HL-60/S4 treated with phorbol 12-myristate 13-acetate at 8.2 ng/mL for 4 days and 3 days (cell line): ENCODE data around the gene C1orf50.
"Not testable (repeated sequence)": the region's sequence is repeated elsewhere in the genome, so short reads cannot be mapped to it uniquely, and the experiment has no call there.

Source experiments
- in situ Hi-C: fragments of 300-500 bp; cut with MboI; formaldehyde crosslinking; loops from 2 replicates; pipeline ENCODE4 v1.15.0; 2022; ENCODE audit warnings: low sequenced_read_pairs

The C1orf50 gene

DNA sequence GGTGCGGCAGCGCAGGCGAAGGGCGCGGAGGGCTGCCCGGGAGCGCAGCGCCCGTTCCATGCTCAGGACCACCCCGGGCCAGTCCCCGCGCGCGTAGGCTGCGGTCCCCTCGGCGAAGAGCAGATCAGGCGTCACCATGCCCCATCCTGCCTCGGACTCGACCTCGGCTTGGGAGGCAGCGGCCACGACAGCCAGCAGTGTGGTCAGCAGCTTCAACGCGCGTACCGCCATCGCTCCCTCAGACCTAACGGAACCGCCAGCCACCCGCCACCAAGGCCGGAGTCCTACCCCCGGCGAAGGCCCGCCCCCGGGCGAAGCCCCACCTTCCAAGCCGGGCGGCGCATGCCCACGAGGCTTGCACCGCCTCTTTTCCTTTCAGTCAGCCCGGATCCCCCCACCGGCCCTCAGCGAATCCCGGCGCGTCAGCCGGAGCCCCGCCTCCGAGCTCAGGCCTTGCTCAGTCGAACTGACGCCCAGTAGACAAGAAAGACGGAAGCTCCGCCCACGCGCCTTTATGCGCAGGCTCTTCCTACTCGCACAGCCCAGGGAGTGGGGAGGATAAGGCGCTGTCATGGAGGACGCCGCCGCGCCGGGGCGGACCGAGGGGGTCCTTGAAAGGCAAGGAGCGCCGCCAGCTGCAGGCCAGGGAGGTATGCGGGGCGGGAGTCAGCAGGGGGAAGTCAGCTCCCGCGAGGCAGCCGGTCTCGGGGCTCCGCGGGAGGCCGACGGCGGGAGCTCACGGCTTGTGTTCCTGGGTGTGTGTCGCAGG lies at the start of gene C1orf50, which contains the start of gene P3H1:
Gene C1orf50 (plus strand): TSS at position 509 of the 769 bp plus-strand sequence. CDS start 63 bp downstream, at position 572.
Gene P3H1 (minus strand): TSS at position 288 of the 769 bp plus-strand sequence. CDS start 57 bp downstream, at position 231.
- in situ Hi-C loops: no loop called here

DNA sequence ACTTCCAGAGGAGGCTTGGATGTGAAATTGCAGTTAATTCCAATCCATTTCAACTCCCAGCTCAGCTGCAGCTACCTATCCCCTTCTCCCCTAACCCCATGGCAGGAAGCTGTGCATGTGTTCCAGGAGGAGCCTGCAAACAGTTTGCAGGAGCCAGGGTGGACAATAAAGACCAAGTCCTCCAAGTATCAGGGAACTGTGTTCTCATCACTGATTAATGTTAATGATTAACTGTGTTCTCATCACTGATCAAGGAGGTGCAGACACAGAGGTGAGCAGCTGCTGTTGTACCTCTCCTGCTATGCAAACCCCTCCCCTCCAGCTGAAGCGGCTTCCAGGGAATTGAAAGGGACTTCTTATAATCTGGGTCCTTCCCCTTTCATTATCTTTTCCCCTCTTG lies 46.2 kb upstream of the C1orf50 start:
- in situ Hi-C loops: no loop called here

DNA sequence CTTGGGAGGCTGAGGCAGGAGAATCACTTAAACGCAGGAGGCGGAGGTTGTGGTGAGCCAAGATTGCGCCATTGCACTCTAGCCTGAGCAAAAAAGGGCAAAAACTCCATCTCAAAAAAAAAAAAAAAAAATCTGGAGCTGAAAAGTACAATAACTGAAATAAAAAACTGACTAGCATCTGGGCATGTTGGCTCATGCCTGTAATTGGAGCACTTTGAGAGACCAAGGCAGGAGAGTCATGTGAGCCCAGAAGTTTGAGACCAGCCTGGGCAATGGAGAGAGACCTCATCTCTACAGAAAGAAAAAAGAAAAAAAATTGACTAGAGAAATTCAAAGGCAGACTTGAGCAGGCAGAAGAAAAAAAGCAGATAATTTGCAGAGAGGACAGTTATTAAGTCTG lies 45.1 kb upstream of the C1orf50 start:
- in situ Hi-C loops: no loop called here

DNA sequence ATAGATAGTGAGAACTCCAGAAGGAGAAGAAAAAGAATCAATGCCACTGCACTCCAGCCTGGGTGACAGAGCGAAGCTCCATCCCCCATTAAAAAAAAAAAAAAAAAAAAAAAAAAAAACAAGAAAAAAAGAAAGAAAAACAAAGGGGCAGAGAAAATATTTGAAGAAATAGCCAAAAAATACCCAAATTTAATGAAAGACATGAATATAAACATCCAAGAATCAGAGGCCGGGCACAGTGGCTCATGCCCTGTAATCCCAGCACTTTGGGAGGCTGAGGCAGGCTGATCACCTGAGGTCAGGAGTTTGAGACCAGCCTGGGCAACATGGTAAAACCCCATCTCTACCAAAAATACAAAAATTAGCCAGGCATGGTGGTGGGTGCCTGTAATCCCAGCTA lies 44.6 kb upstream of the C1orf50 start:
- in situ Hi-C loops: not testable (repeated sequence)

DNA sequence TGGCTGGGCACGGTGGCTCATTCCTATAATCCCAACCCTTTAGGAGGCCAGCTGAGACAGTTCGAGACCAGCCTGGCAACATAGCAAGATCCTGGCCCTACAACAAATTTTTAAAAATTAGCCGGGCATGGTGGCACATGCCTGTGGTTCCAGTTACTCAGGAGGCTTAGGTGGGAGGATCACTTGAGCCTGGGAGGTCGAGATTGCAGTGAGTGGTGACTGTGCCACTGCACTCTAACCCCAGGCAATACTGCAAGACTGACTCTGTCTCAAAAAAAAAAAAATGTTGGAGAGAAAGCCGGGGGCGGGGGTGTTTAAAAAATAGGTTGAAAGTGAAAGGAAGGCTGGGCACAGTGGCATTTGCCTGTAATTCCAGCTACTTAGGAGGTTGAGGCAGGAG lies 43.5 kb upstream of the C1orf50 start:
- in situ Hi-C loops: no loop called here

DNA sequence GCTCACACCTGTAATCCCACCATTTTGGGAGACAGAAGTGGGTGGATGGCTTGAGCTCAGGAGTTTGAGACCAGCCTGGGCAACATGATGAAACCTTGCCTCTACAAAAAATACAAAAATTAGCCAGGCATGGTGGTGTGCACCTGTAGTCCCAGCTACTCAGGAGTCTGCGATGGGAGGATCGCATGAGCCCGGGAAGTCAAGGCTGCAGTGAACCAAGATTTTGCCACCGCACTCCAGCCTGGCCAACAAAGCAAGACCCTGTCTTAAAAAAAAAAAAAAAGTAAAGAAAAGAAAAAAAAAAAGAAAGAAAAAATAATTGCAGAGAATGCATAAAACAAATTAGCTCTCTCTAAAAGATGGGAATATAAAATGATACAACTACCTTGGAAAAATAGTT lies 41.2 kb upstream of the C1orf50 start:
- in situ Hi-C loops: not testable (repeated sequence)

DNA sequence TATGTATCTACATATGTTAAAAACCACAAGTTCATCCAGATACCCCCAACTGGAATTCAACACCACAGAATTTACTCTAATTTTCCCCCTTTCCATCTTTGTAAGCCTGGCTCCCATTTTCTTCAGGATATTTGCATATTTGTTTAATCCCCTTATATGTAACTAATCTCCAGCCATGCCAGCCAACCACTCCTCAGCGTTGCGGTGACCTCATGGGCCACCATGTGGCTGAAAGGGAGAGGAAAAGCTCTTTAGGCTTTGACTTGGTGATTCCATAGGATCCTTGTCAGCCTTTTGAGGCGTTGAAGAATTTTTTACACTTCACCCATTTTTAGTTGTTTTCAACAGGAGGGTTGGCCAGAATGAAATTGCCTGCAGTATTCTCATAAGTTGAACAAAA lies 37.0 kb upstream of the C1orf50 start:
- in situ Hi-C loops: no loop called here

DNA sequence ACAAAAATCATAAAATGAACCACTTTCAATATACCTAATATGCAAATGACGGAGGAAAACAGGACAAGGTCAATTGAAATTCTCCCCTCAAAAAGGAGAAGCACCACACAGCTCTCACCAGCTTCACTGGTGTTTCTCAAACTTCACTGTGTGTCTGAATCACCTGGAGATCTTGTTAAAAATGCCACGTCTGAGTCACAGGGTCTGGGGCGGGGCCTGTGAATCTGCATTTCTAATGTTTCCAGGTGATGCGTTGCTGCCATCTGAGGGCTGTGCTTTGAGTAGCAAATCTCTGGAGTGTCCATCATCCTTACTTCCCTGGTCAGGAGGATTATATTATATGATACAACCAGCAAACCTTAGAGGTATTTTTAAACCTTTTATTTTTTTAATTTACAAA lies 36.1 kb upstream of the C1orf50 start:
- in situ Hi-C loops: no loop called here

DNA sequence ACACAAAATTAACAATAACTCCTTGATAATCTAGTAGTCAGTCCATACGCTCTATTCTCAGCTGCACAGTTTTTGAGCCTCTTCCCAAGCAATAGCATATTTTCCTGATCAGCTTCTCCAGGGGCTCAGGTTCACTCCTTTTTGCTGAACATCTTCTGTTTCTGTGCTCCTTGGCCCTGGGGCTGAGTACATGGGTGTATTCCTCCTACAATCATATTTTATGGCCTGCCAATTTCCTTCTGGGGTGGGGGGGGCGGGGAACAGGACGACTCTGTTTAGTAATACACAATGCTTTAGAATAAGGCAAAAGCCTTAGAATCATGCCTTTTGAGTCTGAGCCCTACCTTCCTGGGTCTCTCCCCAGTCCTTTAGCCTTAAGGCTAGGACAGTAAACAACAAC lies 35.5 kb upstream of the C1orf50 start:
- in situ Hi-C loops: no loop called here

DNA sequence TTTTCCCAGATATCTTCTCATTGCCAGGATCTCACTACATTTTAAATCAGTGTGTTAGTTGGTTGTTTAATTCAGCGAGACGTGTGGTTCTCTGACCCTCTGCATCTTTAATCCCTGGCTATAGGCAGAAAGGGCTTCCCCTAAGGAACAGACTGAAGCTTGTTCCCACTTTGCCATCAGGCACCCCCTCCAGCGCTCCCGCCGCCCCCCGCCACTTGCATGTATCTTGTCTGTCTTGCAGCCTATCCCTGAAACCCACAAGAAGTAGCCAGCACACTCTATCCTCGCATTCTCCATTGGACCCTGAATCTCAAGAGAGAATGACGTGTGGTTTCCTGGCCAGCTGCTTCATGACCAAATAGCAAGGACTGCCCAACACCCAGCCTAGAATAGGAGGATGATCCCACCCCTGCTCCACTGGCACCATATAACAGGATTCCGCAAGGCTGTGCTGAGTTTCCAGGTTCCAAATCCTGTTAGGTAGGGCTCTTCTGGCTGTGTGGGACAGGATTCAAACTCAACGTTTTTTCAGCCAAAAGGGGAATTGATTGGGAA lies 34.8 kb upstream of the C1orf50 start:
- in situ Hi-C loops: no loop called here

DNA sequence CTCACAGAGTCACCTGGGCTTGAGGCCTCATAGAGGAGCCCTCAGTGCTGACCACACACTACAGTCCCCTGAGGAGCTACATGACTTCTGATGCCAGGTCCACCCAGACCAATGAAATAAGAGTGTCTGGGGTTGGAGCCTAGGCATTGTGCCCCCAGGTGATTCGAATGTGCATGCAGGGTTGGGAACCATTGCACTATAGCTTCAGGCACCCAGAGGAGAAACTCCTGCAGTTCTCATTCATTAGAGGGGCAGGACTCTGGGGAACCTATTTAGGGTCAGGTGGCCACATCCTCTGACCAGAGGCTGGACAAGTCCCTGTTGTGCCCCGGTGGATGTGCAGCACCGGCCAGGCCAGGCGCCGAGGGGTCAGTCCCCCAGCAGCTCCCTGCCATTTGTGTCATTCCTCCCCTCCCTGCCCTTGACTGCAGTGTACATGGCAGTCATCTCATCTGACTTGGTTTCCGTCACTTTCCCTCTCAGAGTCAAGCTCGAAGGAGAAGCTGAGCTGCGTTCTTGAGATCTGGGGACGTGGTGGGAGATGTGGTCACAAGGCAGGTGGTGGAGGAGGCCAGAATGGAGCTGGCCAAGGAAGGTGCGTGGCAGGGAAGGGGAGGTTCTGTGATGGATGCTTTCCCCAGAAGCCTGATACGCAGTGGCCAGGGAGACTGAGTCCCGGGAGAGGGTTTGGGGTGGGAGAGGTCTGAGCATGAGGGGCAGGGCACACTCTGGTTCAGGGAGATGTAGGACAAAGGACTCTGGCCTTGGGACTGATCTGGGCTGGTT lies 33.4 kb upstream of the C1orf50 start:
- in situ Hi-C loops: no loop called here

DNA sequence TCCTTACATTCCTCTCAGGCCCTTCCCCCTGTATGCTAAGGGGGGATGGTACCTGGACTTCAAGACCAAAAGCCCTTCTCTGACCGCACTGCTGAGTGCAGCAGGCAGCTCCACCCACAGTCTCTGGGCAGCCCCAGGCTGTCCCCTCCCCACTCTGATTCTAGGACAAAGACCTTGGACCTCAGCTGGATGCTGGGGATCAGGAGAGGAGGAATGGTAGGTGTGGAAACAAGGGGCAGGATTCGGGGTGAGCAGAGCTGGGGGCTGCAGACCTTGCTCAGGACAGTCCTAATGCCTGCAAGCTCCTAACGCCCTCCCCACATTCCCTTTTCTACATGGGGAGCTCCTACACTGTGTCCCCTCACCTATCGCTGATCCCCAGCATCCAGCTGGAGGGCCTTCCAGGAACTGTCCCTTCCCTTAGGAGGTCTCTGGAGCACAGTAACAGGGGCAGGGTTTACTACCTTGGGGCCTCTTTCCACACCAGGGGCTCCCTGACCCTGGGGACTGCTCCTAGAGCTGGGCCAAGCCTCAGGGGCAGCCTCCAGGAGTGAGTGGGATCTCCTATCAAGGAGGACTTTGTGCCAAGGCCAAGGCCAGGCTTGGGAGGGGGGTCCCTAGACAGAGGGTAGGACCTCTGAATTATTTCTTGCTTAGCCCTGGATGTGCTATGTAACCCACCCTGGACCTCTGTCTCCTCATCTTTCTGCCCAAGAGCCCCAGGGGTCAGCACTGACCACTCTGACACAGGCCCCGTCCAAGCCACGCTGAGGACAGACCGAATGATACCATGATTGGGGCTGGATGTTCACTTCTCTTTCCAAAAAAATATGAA lies 32.6 kb upstream of the C1orf50 start:
- in situ Hi-C loops: no loop called here

DNA sequence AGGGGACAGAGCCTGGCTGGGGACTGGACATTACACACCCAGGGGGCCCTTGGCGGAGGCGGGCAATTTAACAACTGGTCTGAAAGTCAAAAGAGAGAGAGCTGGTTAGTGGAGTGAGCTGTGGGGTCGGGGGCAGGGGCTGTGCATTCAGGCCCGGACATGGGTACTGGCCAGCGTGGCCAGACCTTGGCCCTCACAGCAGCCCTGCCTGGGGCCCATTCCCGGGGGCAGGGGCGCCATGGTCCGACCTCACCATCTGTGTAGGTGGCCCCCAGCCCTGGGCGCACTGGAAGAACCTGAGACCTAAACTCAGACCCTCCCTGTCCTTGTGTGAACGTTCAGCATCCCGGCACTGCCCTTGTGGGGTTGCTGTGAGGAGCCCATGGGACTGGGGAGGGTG lies 32.0 kb upstream of the C1orf50 start:
- in situ Hi-C loops: no loop called here

DNA sequence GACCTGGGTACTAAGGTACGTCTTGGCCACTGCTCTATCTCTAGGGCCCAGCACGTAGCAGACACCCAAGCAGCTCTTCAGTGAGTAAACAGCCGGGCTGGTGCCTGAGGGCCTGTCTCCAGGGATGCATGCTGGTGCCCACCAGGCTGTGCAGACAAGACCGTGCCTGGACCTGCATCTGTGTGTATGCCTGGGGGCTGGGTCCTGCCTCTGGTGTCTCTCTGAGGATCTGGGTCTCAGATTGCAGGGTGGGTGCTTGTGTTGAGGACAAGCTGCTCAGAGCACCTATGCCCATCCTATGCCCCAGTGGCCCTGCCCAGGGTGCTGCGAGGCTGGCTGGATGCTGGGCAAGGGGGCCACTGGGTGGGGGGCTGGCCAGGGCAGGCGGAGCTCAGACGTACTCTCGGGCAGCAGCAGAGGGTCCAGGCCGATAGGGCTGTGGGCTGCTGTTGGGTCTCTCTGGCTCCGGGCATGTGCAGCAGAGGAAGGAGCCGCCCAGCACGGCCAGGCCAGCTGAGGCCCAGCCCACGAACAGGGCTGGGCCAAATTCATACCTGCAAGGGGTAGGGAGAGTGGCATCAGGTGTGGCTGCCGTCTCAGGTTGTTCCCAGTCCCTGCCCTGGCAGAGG lies 31.5 kb upstream of the C1orf50 start:
- in situ Hi-C loops: no loop called here

DNA sequence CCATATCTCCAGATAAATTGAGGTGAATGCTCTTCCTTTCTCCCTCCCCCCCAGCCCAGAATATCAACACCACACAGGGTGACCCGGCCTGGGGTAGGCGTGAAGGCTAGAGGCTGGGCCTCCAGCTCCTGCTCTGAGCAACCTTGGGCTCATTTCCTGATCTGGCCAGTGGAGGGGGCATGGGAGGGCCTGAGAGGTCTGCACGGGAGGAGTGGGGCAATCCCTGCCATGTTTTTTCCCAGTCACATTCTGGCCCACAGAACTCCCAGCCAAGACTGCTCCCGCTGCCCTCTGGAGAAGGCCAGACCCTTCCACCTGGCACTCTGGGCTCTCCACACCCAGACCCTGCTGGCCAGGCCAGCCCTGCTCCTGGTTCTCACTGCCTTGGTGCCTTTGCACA lies 30.9 kb upstream of the C1orf50 start:
- in situ Hi-C loops: no loop called here

DNA sequence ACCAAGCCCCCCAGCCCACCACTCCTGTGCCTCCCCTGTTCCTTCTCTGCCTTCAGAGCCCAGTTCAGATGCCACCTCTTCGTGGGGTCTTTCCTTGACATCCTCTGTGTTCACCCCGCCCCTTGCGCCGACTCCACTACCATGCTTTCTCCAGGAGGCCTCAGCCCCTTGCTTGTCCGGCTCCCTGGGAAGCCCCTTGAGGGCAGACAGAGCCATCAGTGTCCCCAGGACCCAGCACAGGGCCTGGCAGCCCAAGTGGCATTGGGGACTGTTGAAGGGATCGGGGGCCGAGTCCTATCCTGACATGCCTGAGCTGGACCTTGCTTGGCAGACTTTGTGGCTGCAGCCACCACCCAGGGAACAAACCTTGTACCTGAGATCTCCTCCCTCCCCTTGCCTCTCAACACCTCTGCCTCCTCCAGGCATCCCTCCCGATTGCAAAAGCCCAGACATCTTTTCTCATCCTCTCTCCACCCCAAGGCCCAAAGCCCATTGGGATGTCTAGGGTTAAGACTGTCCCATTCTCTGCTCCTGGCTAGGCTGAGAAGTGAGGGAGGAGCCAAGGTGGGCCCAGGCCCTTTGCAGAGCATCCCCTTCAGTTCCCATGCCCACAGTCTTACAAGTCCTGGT lies 30.4 kb upstream of the C1orf50 start:
- in situ Hi-C loops: no loop called here

DNA sequence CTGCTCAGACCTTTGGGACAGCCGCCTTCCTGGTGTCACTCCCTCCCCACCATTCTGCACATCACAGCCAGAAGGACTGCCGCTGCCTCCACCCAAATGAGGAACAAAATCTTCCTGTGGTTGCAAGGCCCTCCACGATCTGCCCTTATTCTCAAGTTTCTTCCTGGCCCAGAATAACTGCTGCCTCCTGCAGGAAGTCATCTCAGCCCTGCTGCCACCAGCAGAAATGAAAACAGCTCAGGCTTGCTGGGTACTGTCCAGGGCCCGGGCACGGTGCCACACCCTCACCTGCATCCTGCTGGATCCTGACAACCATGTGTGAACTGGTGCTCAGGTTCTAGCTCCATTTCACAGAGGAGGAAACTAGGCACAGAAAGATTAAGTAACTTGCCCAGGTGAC lies 29.8 kb upstream of the C1orf50 start:
- in situ Hi-C loops: no loop called here

DNA sequence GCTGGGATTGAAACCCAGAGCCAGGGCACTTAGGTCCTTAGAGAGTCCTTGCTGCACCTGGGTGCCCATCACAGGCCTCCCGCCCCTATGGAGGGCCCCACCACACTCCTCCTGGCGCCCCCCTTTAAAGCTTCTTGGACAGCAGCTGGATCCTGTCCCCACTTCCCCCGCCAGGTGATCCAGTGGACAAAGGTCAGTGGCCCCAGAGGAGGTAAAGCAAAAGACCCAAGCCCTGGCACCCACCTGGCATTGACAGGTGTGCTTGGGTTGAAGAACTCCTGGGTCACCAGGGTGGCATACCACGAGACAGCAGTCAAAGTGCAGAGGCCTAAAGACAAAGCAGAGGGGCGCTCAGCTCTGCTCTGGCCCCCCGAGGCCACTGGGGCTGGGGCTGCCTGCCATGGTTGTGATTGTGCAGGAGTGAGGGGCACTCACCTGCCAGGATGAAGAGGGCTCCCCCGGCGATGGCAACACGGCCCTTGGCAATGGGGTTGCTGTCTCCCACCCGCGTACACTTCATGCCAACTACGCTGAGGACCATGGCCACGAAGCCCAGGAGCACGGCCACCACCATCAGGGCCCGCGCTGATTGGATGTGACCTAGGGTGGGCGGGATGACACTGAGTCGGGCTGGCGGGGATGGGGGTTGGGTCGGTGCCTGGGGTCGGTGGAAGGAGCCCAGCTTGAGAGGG lies 28.9 kb upstream of the C1orf50 start:
- in situ Hi-C loops: no loop called here

DNA sequence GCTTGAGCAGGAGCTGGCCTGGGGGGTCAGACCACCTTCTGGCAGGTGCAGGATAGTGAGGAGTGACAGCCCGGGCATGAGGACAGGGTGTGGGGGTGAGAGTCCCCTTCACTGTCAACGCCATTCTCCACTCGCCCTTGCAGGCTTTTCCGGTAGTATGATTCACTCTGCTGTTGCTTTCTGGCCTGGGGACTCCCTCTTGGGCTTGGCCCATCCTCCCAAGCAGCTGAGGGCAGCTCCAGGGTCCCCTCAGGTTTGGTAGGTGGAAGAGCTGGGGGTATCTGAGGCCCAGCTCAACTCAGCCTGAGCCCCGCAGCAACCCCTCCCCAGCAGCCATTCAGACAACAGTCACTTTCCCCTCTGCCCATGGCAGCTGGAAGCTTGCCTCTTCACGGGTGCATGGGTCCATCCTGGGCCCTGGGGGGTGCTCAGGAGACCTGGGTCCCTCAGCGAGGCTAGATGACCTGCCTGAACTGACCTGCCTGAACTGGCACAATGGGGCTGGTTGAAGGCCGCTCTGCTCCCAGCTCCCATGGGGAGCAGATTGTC lies 28.3 kb upstream of the C1orf50 start:
- in situ Hi-C loops: no loop called here
